CD4-positive, alpha-beta T cell (primary cell): ENCODE data around the gene LRRC4B. TPM values are rescaled to one million over a fixed set of nuclear protein-coding genes. Genes with fewer than 3 reads are reported as not detected.

Experiments used
- total RNA-seq, 174 experiments: library from RNA in 2 of 174; stranded (reverse) in 2 of 174; gene quantifications; one replicate each; pipeline ENCODE4 v1.2.3 and lab custom pipeline; 2021 to 2026

The LRRC4B gene
- total RNA-seq, 2 experiments from 2014 or later, result not detected

Other genes starting within 250 kb of the LRRC4B start
- 1 to 10 TPM; 1.6 to 2.0 TPM for gene KCNC3, start 239.1 kb downstream of the LRRC4B start, total RNA-seq
- under 1 TPM; 0.61 to 0.91 TPM for gene NAPSA, start 202.8 kb downstream of the LRRC4B start, total RNA-seq
- 100 to 1,000 TPM; 261 to 265 TPM for gene NR1H2, start 192.0 kb downstream of the LRRC4B start, total RNA-seq
- gene POLD1, start 184.1 kb downstream of the LRRC4B start, total RNA-seq, result 10 to 100 TPM; 22.1 to 24.2 TPM
- under 1 TPM; 0.42 to 0.52 TPM for gene SPIB, start 149.5 kb downstream of the LRRC4B start, total RNA-seq
- under 1 TPM in 1 of 2 experiments, not detected in 1; 0.08 TPM for gene MYBPC2, start 135.5 kb downstream of the LRRC4B start, total RNA-seq
- 10 to 100 TPM; 80.0 to 80.3 TPM for gene EMC10, start 91.9 kb downstream of the LRRC4B start, total RNA-seq
- under 1 TPM in 1 of 2 experiments, not detected in 1; 0.50 TPM for gene GARIN5A, start 91.6 kb downstream of the LRRC4B start, total RNA-seq
- gene JOSD2, start 57.2 kb downstream of the LRRC4B start, total RNA-seq, result 10 to 100 TPM; 11.7 to 11.9 TPM
- gene ASPDH, start 54.5 kb downstream of the LRRC4B start, total RNA-seq, result not detected
- not detected for gene SYT3, start 71.4 kb upstream of the LRRC4B start, total RNA-seq
- gene C19orf81, start 81.0 kb upstream of the LRRC4B start, total RNA-seq, result not detected
- gene SHANK1, start 151.4 kb upstream of the LRRC4B start, total RNA-seq, result not detected
- 1 to 10 TPM; 3.1 to 3.3 TPM for gene CLEC11A, start 154.9 kb upstream of the LRRC4B start, total RNA-seq
- not detected for gene GPR32, start 202.0 kb upstream of the LRRC4B start, total RNA-seq
- not detected for gene ACP4, start 222.0 kb upstream of the LRRC4B start, total RNA-seq